Measurements from ENCODE around the gene GMNN. TPM values are rescaled to one million over a fixed set of nuclear protein-coding genes. Genes with fewer than 3 reads are reported as not detected.

GMNN gene
- total RNA-seq, 1 experiment from 2014 or later = 44.6 TPM

DNA sequence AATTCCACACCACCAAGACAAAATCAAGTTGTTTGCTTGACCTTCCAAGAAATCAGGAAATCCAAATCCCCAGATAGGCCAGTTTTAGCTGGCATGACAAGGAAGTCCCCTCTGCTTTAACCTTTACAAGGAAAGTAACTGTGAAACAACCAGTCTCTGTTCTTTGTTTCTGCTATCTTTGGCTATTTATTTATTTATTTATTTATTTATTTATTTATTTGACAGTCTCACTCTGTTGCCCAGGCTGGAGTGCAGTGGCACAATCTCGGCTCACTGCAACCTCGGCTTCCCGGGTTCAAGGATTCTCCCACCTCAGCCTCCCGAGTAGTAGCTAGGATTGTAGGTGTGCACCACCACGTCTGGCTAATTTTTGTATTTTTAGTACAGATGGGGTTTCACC lies 14.5 kb upstream of the GMNN start:
- Histone ChIP-seq H3F3A (ENCODE audit: low read length, unreplicated experiment) (no peaks in the 10 kb centered on the region), H3K79me2 (ENCODE audit: low read length) (no peaks in the 10 kb centered on the region), H3K27me3 (ENCODE audit: low read length) (no peaks in the 10 kb centered on the region), H4K20me1 (ENCODE audit: low read length) (no peaks in the 10 kb centered on the region), H3K27ac (ENCODE audit: low read length) (no peak overlapping the region), H3K4me1 (ENCODE audit: insufficient read depth, low read length) (no peaks in the 10 kb centered on the region), H3K9me3 (ENCODE audit: low read length) (no peaks in the 10 kb centered on the region), H3K4me2 (ENCODE audit: low read length) (no peak overlapping the region), H3K9ac (ENCODE audit: low read length) (no peak overlapping the region), H2AFZ (ENCODE audit: low read length) (no peak overlapping the region), H3K4me3 (ENCODE audit: low read length) (no peak overlapping the region), H3K9me2 (replicated peaks; ENCODE audit: low read length) (no peaks in the 10 kb centered on the region), H3K36me3 (ENCODE audit: low read depth, low read length) (no peaks in the 10 kb centered on the region)
- TF ChIP-seq CTCF (conservative IDR thresholded peaks at IDR 0.05; ENCODE audit: low read depth, low read length) = no peak
- no peak for TF ChIP-seq EZH2 (IDR thresholded peaks at IDR 0.05; ENCODE audit: low read length, unreplicated experiment)
- TF ChIP-seq EZH2phosphoT487 (IDR thresholded peaks at IDR 0.05; ENCODE audit: borderline replicate concordance, low read length) = no peak
- CTCF ChIA-PET = no interaction called here
- no peak for ATAC-seq
- POLR2A ChIA-PET (ENCODE audit: unreplicated experiment) = no interaction called here
- DNase-seq = no peak
- BruUV-seq (replicated peaks) = no TSS peak
- intact Hi-C loops (cut with micrococcal nuclease) = no loop called here

- DNase-seq (no peak), ATAC-seq (peak; percentile 46; the same call in 1 of the 2 replicates)
- no TSS peak for BruUV-seq (replicated peaks)
- intact Hi-C loops (cut with micrococcal nuclease) = no loop called here
- no peaks in the 10 kb centered on the region for H3K27me3 ChIP-seq (ENCODE audit: low read length)
- no peaks in the 10 kb centered on the region for H3K4me1 ChIP-seq (ENCODE audit: insufficient read depth, low read length)
- H3K9me3 ChIP-seq (ENCODE audit: low read length) = no peaks in the 10 kb centered on the region
- no peaks in the 10 kb centered on the region for H3F3A ChIP-seq (ENCODE audit: low read length, unreplicated experiment)
- no peak overlapping the region for H3K9ac ChIP-seq (ENCODE audit: low read length)
- H3K27ac ChIP-seq (ENCODE audit: low read length) = no peak overlapping the region
- 0 out of 2 replicates have a peak overlapping the region, but pooled peaks have one; percentile 18 for H2AFZ ChIP-seq (ENCODE audit: low read length)
- no peaks in the 10 kb centered on the region for H3K36me3 ChIP-seq (ENCODE audit: low read depth, low read length)
- no peaks in the 10 kb centered on the region for H3K79me2 ChIP-seq (ENCODE audit: low read length)
- no peaks in the 10 kb centered on the region for H3K9me2 ChIP-seq (replicated peaks; ENCODE audit: low read length)
- no peak overlapping the region for H3K4me2 ChIP-seq (ENCODE audit: low read length)
- H3K4me3 ChIP-seq (ENCODE audit: low read length) = no peak overlapping the region
- TF ChIP-seq CTCF (conservative IDR thresholded peaks at IDR 0.05; ENCODE audit: low read depth, low read length) (no peak), EZH2 (IDR thresholded peaks at IDR 0.05; ENCODE audit: low read length, unreplicated experiment) (no peak), EZH2phosphoT487 (IDR thresholded peaks at IDR 0.05; ENCODE audit: borderline replicate concordance, low read length) (no peak)
- POLR2A ChIA-PET (ENCODE audit: unreplicated experiment) = no interaction called here
- CTCF ChIA-PET = no interaction called here
- H4K20me1 ChIP-seq (ENCODE audit: low read length) = no peaks in the 10 kb centered on the region
Measured at GRCh38 chr6:24761193-24761835, 13.4 kb upstream of the GMNN start.

GRCh38 chr6:24761851-24762250 lies 12.9 kb upstream of the GMNN start:
- no peak overlapping the region for H3K9ac ChIP-seq (ENCODE audit: low read length)
- no peaks in the 10 kb centered on the region for H3K79me2 ChIP-seq (ENCODE audit: low read length)
- H3K9me2 ChIP-seq (replicated peaks; ENCODE audit: low read length) = no peaks in the 10 kb centered on the region
- H3K4me3 ChIP-seq (ENCODE audit: low read length) = no peak overlapping the region
- H3K27ac ChIP-seq (ENCODE audit: low read length) = no peak overlapping the region
- CTCF ChIA-PET = no interaction called here
- H3K4me2 ChIP-seq (ENCODE audit: low read length) = no peak overlapping the region
- ATAC-seq = no peak
- H3F3A ChIP-seq (ENCODE audit: low read length, unreplicated experiment) = no peaks in the 10 kb centered on the region
- no peaks in the 10 kb centered on the region for H3K27me3 ChIP-seq (ENCODE audit: low read length)
- DNase-seq = no peak
- no TSS peak for BruUV-seq (replicated peaks)
- H3K4me1 ChIP-seq (ENCODE audit: insufficient read depth, low read length) = no peaks in the 10 kb centered on the region
- POLR2A ChIA-PET (ENCODE audit: unreplicated experiment) = no interaction called here
- TF ChIP-seq CTCF (conservative IDR thresholded peaks at IDR 0.05; ENCODE audit: low read depth, low read length) = no peak
- TF ChIP-seq EZH2phosphoT487 (IDR thresholded peaks at IDR 0.05; ENCODE audit: borderline replicate concordance, low read length) = no peak
- no peak for TF ChIP-seq EZH2 (IDR thresholded peaks at IDR 0.05; ENCODE audit: low read length, unreplicated experiment)
- no peaks in the 10 kb centered on the region for H4K20me1 ChIP-seq (ENCODE audit: low read length)
- H3K36me3 ChIP-seq (ENCODE audit: low read depth, low read length) = no peaks in the 10 kb centered on the region
- no peak overlapping the region for H2AFZ ChIP-seq (ENCODE audit: low read length)
- intact Hi-C loops (cut with micrococcal nuclease) = no loop called here
- no peaks in the 10 kb centered on the region for H3K9me3 ChIP-seq (ENCODE audit: low read length)
